ENCODE measurements around the gene DLAT. TPM values are rescaled to one million over a fixed set of nuclear protein-coding genes. Genes with fewer than 3 reads are reported as not detected.
"Not testable (repeated sequence)": the region's sequence is repeated elsewhere in the genome, so short reads cannot be mapped to it uniquely, and the experiment has no call there.

The DLAT gene
- total RNA-seq, 1 experiment from 2014 or later: 94.1 TPM

DNA sequence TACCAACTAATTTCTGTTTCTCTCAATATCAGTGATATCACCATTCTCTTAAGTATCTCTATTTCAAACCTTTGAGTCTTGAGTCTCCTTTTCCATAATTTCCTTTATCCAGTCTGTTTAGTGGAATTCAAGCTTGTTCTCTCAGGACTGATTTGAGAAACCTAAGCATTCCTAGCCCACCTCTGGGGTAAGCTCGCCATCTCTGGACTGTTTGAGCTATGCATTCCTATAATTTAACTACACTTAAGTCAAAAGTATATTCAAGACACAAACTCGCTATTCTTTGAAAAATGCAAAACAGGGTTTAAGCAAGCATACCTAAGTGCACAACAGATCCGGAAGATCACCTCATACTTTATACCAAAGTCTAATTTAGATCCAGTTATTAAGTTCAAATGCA lies 2.1 kb upstream of the DLAT start:
- TF ChIP-seq, protein P1, sequence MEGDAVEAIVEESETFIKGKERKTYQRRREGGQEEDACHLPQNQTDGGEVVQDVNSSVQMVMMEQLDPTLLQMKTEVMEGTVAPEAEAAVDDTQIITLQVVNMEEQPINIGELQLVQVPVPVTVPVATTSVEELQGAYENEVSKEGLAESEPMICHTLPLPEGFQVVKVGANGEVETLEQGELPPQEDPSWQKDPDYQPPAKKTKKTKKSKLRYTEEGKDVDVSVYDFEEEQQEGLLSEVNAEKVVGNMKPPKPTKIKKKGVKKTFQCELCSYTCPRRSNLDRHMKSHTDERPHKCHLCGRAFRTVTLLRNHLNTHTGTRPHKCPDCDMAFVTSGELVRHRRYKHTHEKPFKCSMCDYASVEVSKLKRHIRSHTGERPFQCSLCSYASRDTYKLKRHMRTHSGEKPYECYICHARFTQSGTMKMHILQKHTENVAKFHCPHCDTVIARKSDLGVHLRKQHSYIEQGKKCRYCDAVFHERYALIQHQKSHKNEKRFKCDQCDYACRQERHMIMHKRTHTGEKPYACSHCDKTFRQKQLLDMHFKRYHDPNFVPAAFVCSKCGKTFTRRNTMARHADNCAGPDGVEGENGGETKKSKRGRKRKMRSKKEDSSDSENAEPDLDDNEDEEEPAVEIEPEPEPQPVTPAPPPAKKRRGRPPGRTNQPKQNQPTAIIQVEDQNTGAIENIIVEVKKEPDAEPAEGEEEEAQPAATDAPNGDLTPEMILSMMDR (conservative IDR thresholded peaks at IDR 0.05; ENCODE audit: low read depth, low read length): peak; percentile 56
- no peak for TF ChIP-seq EZH2 (IDR thresholded peaks at IDR 0.05; ENCODE audit: borderline replicate concordance, low read depth, low read length, poor library complexity, severe bottlenecking)
- DNase-seq (ENCODE audit: low spot score): peak; percentile 52
- intact Hi-C loops (cut with micrococcal nuclease; ENCODE audit: unreplicated experiment): loop anchor here (2.0 to 10.0 kb wide), 2 partner anchors 92 to 148 kb away; partner anchors contain the start of genes ALG9, CFAP68 and FDXACB1

DNA sequence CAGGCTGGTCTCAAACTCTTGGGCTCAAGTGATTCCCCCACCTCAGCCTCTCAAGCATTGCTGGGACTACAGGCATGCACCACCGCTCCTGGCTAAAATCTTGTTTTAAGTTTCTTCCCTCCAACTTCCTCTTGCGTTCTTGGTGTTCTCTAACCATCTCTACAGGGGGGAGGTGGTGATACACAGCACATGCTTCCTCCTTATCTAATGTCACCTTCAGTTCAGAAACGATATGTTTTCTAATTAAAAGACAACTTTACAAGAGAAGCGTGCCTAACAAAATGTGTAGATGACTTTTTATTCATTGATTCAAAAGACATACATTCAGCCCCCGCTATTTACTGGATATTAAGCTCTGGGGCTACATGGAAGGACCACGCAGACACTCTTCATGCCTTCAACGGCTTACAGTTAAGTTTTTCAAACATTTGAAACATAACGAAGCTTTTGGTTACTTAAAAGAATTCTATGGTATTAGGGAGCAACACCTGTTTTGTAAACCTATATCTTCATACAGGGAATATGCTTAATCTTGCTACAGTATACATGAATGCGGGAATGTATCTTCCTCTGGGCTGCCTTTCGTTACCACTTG lies 933 bp upstream of the DLAT start:
- no peaks in the 10 kb centered on the region for H3K27me3 ChIP-seq (replicated peaks; ENCODE audit: insufficient read depth, low read depth, low read length, poor library complexity)
- intact Hi-C loops (cut with micrococcal nuclease; ENCODE audit: unreplicated experiment): loop anchor here (10.0 kb wide), 1 partner anchor 149 kb away; the partner anchor contains the start of genes ALG9, CFAP68 and FDXACB1
- DNase-seq (ENCODE audit: low spot score): peak; percentile 54
- H3K4me1 ChIP-seq (ENCODE audit: insufficient read depth, low read length, poor library complexity, severe bottlenecking): peaks cover 13% of the 10 kb centered on the region
- H3K4me3 ChIP-seq (ENCODE audit: low read depth, low read length, poor library complexity, severe bottlenecking): peak overlapping the region; percentile 77
- H3K27ac ChIP-seq (ENCODE audit: low read depth, low read length, poor library complexity, severe bottlenecking): peak overlapping the region; percentile 88
- TF ChIP-seq EZH2 (IDR thresholded peaks at IDR 0.05; ENCODE audit: borderline replicate concordance, low read depth, low read length, poor library complexity, severe bottlenecking): no peak
- TF ChIP-seq, protein P1 (conservative IDR thresholded peaks at IDR 0.05; ENCODE audit: low read depth, low read length): no peak
- ChIA-PET CTCF (no interaction called here), POLR2A (ENCODE audit: low non-redundant PET) (no interaction called here)
- no peaks in the 10 kb centered on the region for H3K9me3 ChIP-seq (ENCODE audit: low read depth, low read length, poor library complexity, severe bottlenecking)
- H3K36me3 ChIP-seq (ENCODE audit: insufficient read depth, low read length, poor library complexity, severe bottlenecking): peaks cover 18% of the 10 kb centered on the region
- BruUV-seq (replicated peaks): TSS peak; percentile 87

More for the DNA sequence above, 2.1 kb upstream of the DLAT start:
- ChIA-PET POLR2A (ENCODE audit: low non-redundant PET) (no interaction called here), CTCF (interaction anchor here (0.7 to 0.9 kb wide), 2 partner anchors 24 to 91 kb away, joined by 3 to 5 read pairs; no protein-coding TSS in a partner anchor)
- H3K4me1 ChIP-seq (ENCODE audit: insufficient read depth, low read length, poor library complexity, severe bottlenecking): peaks cover 15% of the 10 kb centered on the region
- BruUV-seq (replicated peaks): no TSS peak
- H3K9me3 ChIP-seq (ENCODE audit: low read depth, low read length, poor library complexity, severe bottlenecking): no peaks in the 10 kb centered on the region
- peaks cover 10% of the 10 kb centered on the region for H3K36me3 ChIP-seq (ENCODE audit: insufficient read depth, low read length, poor library complexity, severe bottlenecking)
- no peak overlapping the region for H3K27ac ChIP-seq (ENCODE audit: low read depth, low read length, poor library complexity, severe bottlenecking)
- H3K4me3 ChIP-seq (ENCODE audit: low read depth, low read length, poor library complexity, severe bottlenecking): no peak overlapping the region
- H3K27me3 ChIP-seq (replicated peaks; ENCODE audit: insufficient read depth, low read depth, low read length, poor library complexity): no peaks in the 10 kb centered on the region

DNA sequence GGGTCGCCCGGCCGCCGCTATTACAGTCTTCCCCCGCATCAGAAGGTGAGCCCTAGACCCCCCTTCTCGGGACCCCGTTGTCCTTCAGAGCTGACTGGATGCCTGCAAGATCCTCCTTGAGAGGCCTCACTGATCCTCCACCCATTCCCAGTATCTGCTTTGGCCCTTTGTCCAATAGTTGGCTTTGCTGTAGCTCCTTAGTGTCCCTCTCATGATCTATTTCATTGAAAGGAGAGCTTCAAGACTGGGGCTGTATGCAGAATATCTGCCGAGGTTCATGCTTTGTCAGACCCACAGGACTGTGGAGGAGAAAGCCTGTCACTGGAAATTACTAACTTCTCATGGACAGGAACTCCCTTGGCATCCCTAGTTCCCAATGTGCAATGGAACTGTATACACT lies 499 bp downstream of the DLAT start:
- peak; percentile 35 for DNase-seq (ENCODE audit: low spot score)
- Histone ChIP-seq H3K4me1 (ENCODE audit: insufficient read depth, low read length, poor library complexity, severe bottlenecking) (peaks cover 13% of the 10 kb centered on the region), H3K9me3 (ENCODE audit: low read depth, low read length, poor library complexity, severe bottlenecking) (no peaks in the 10 kb centered on the region), H3K27ac (ENCODE audit: low read depth, low read length, poor library complexity, severe bottlenecking) (peak overlapping the region; percentile 88), H3K36me3 (ENCODE audit: insufficient read depth, low read length, poor library complexity, severe bottlenecking) (peaks cover 30% of the 10 kb centered on the region), H3K4me3 (ENCODE audit: low read depth, low read length, poor library complexity, severe bottlenecking) (peak overlapping the region; percentile 77), H3K27me3 (replicated peaks; ENCODE audit: insufficient read depth, low read depth, low read length, poor library complexity) (no peaks in the 10 kb centered on the region)
- TF ChIP-seq, protein P1 (conservative IDR thresholded peaks at IDR 0.05; ENCODE audit: low read depth, low read length): no peak
- no peak for TF ChIP-seq EZH2 (IDR thresholded peaks at IDR 0.05; ENCODE audit: borderline replicate concordance, low read depth, low read length, poor library complexity, severe bottlenecking)
- intact Hi-C loops (cut with micrococcal nuclease; ENCODE audit: unreplicated experiment): loop anchor here (10.0 kb wide), 1 partner anchor 151 kb away; the partner anchor contains the start of genes ALG9, CFAP68 and FDXACB1
- ChIA-PET POLR2A (ENCODE audit: low non-redundant PET) (no interaction called here), CTCF (no interaction called here)
- no TSS peak for BruUV-seq (replicated peaks)

DNA sequence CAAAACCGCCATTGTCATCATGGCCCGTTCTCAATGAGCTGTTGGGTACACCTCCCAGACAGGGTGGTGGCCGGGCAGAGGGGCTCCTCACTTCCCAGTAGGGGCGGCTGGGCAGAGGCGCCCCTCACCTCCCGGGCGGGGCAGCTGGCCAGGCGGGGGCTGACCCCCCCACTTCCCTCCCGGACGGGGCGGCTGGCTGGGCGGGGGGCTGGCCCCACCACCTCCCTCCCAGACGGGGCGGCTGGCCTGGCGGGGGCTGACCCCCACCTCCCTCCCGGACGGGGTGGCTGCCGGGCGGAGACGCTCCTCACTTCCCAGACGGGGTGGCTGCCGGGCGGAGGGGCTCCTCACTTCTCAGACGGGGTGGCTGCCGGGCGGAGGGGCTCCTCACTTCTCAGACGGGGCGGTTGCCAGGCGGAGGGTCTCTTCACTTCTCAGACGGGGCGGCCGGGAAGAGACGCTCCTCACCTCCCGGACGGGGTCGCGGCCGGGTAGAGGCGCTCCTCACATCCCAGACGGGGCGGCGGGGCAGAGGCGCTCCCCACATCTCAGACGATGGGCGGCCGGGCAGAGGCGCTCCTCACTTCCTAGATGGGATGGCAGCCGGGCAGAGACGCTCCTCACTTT lies 1.7 kb downstream of the DLAT start:
- BruUV-seq (replicated peaks); CTCF ChIA-PET; H3K9me3 ChIP-seq (ENCODE audit: low read depth, low read length, poor library complexity, severe bottlenecking); H3K27me3 ChIP-seq (replicated peaks; ENCODE audit: insufficient read depth, low read depth, low read length, poor library complexity); DNase-seq (ENCODE audit: low spot score); H3K4me3 ChIP-seq (ENCODE audit: low read depth, low read length, poor library complexity, severe bottlenecking); POLR2A ChIA-PET (ENCODE audit: low non-redundant PET); H3K27ac ChIP-seq (ENCODE audit: low read depth, low read length, poor library complexity, severe bottlenecking): not testable (repeated sequence)
- peaks cover 41% of the 10 kb centered on the region for H3K36me3 ChIP-seq (ENCODE audit: insufficient read depth, low read length, poor library complexity, severe bottlenecking)
- H3K4me1 ChIP-seq (ENCODE audit: insufficient read depth, low read length, poor library complexity, severe bottlenecking): peaks cover 13% of the 10 kb centered on the region
- intact Hi-C loops (cut with micrococcal nuclease; ENCODE audit: unreplicated experiment): loop anchor here (10.0 kb wide), 1 partner anchor 152 kb away; the partner anchor contains the start of genes ALG9, CFAP68 and FDXACB1
